GM23248 (cell line): ENCODE measurements around the gene RPH3AL. TPM values are rescaled to one million over a fixed set of nuclear protein-coding genes. Genes with fewer than 3 reads are reported as not detected.

ENCODE experiments used
- DNase-seq: peaks from one replicate; pipeline ENCODE4 v3.0.0-alpha.2; 2015
- H2AFZ ChIP-seq: fragments of 200-600 bp; sonication (generic); 2 replicates; pipeline ENCODE4 v1.6.1; 2016; ENCODE audit warnings: antibody characterized with exemption
- H3F3A ChIP-seq: fragments of 200-600 bp; sonication (generic); 2 replicates; pipeline ENCODE4 v1.6.1; 2016; ENCODE audit warnings: mild to moderate bottlenecking, antibody characterized with exemption, mixed run types; ENCODE audit not compliant: insufficient read depth
- H3K27ac ChIP-seq: fragments of 200-600 bp; sonication (generic); 2 replicates; pipeline ENCODE4 v1.5.1; 2016; ENCODE audit warnings: mild to moderate bottlenecking
- H3K27me3 ChIP-seq: fragments of 200-600 bp; sonication (generic); replicated peaks from 2 replicates; pipeline ENCODE4 v1.6.1; 2016; ENCODE audit warnings: mild to moderate bottlenecking; ENCODE audit not compliant: insufficient read depth
- H3K36me3 ChIP-seq: fragments of 200-600 bp; sonication (generic); 2 replicates; pipeline ENCODE4 v1.6.1; 2016; ENCODE audit warnings: low read depth, mild to moderate bottlenecking
- H3K4me1 ChIP-seq: fragments of 200-600 bp; sonication (generic); 2 replicates; pipeline ENCODE4 v1.6.1; 2016; ENCODE audit warnings: mild to moderate bottlenecking; ENCODE audit not compliant: insufficient read depth
- H3K4me2 ChIP-seq: fragments of 200-600 bp; sonication (generic); one replicate; pipeline ENCODE4 v1.6.1; 2016; ENCODE audit warnings: mild to moderate bottlenecking; ENCODE audit not compliant: unreplicated experiment
- H3K4me3 ChIP-seq: fragments of 200-600 bp; sonication (generic); 2 replicates; pipeline ENCODE4 v1.5.1; 2016; ENCODE audit warnings: mild to moderate bottlenecking
- H3K79me2 ChIP-seq: fragments of 200-600 bp; sonication (generic); 2 replicates; pipeline ENCODE4 v1.6.1; 2016; ENCODE audit warnings: mild to moderate bottlenecking; ENCODE audit not compliant: insufficient read depth
- H3K9ac ChIP-seq: fragments of 200-600 bp; sonication (generic); 2 replicates; pipeline ENCODE4 v1.6.1; 2016; ENCODE audit warnings: mild to moderate bottlenecking
- H3K9me2 ChIP-seq: fragments of 200-600 bp; sonication (generic); 2 replicates; pipeline ENCODE4 v1.6.1; 2016; ENCODE audit warnings: mixed run types, mild to moderate bottlenecking, moderate library complexity; ENCODE audit not compliant: insufficient read depth
- H3K9me3 ChIP-seq: fragments of 200-600 bp; sonication (generic); one replicate; pipeline ENCODE4 v1.6.1; 2017; ENCODE audit warnings: low read depth
- H4K20me1 ChIP-seq: fragments of 200-600 bp; sonication (generic); 2 replicates; pipeline ENCODE4 v1.6.0; 2016; ENCODE audit not compliant: insufficient read depth
- EZH2 ChIP-seq: fragments of 200-600 bp; sonication (generic); IDR thresholded peaks from 2 replicates; pipeline ENCODE4 v1.6.1; 2018; ENCODE audit warnings: antibody characterized with exemption, mild to moderate bottlenecking; ENCODE audit not compliant: insufficient read depth, poor library complexity, severe bottlenecking
- EZH2phosphoT487 ChIP-seq: fragments of 200-600 bp; sonication (generic); IDR thresholded peaks from 2 replicates; pipeline ENCODE4 v1.6.1; 2018; ENCODE audit warnings: antibody characterized with exemption, moderate library complexity, mild to moderate bottlenecking, low read depth; ENCODE audit not compliant: insufficient read depth
- WGBS, 2 experiments: methylation state at CpG; one replicate each; pipeline ENCODE4 v1.1.6; 2015 to 2017; ENCODE audit warnings: low lambda C conversion rate in 2 of 2, low coverage in 1 of 2; ENCODE audit errors: missing lambda C conversion rate in 2 of 2; 5-methylcytosine and 5-hydroxymethylcytosine counted together
- in situ Hi-C: fragments of 300-500 bp; cut with MboI; formaldehyde crosslinking; loops from 2 replicates; pipeline ENCODE4 v1.15.0; 2020
- polyA plus RNA-seq: library from polyadenylated mRNA; unstranded; fragments of >200 nt; fragmentation: Nextera tagmentation; extraction: Ambion mirVana; gene quantifications from 2 replicates; pipeline ENCODE4 v1.2.1, GENCODE V29; 2016
- total RNA-seq: library from RNA; depleted of rRNA; stranded (reverse); fragments of >200 nt; shearing (Covaris generic); gene quantifications from 2 replicates; pipeline ENCODE4 v1.2.3, GENCODE V29; 2014

Gene RPH3AL
- total and polyA plus RNA-seq, 2 experiments from 2014 or later = 2.7 to 5.2 TPM

DNA sequence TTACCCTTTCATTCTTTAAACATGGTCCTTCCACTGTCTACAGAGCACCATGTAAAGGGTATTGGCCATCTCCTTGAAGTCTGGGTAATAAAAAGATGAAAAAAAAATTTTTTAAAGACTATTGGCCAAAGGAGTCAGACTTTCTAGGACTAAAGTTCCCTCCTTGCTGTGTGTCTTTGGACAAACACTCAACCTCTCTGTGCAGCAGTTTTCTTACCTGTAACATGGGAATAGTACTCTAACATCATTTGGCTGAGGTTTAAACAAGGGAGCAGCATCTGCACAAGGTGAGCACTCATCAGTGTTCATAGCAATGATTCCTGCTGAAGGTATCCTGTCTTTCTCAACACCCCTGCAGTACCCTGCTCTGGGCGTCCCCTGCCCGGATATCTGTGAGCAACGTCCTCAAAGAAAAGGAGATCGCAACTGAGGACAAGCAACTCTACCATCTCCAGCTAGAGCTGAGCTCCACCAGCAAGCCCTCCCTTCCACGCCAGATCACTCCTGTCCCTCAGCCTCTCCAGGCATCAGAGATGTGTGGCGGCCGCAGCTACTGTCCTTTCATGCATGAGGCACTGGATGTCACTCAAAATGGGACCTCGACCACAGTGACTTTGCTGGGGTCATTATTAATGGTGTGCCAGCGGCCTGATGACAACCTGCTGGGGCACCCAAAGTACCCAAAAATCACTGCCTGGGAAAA, 29.5 kb upstream of the RPH3AL start:
- TF ChIP-seq EZH2phosphoT487 = no peak
- no peak for TF ChIP-seq EZH2
- in situ Hi-C loops = no loop called here

DNA sequence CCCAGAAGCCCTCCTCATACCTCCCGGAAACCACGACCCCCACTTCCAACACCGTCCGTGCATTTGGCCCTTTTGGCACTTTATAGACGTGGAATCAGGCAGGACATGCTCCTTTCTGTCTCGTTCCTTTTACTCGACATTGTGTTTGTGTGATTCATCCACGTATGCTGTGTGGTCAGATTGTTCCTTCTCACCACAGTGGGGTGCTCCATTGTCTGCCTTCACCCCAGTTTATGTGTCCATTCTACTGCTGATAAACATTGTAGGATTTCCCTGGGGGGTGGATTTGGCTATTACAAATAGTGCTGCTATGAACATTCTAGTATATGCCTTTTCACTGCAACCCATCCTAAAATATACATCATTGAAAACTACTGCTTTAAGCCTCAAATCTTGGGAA, 28.9 kb upstream of the RPH3AL start:
- no peak overlapping the region for H3K27ac ChIP-seq
- no peaks in the 10 kb centered on the region for H3F3A ChIP-seq
- no peak overlapping the region for H2AFZ ChIP-seq
- 46 to 54% methylated on average over 8 of the region's 8 CpGs for WGBS, 2 experiments
- no peaks in the 10 kb centered on the region for H3K4me1 ChIP-seq
- no peak overlapping the region for H3K4me2 ChIP-seq
- H3K9ac ChIP-seq = no peak overlapping the region
- DNase-seq = peak; percentile 14
- in situ Hi-C loops = no loop called here
- no peaks in the 10 kb centered on the region for H3K79me2 ChIP-seq
- no peaks in the 10 kb centered on the region for H3K9me2 ChIP-seq
- H3K27me3 ChIP-seq = no peaks in the 10 kb centered on the region
- no peak for TF ChIP-seq EZH2phosphoT487
- TF ChIP-seq EZH2 = no peak
- no peaks in the 10 kb centered on the region for H3K36me3 ChIP-seq
- H3K4me3 ChIP-seq = no peak overlapping the region
- H3K9me3 ChIP-seq = no peaks in the 10 kb centered on the region
- H4K20me1 ChIP-seq = no peaks in the 10 kb centered on the region

More for the DNA sequence above, 29.5 kb upstream of the RPH3AL start:
- Histone ChIP-seq H3K4me2 (no peak overlapping the region), H3K9me2 (no peaks in the 10 kb centered on the region), H3K27me3 (no peaks in the 10 kb centered on the region), H3K9me3 (no peaks in the 10 kb centered on the region), H4K20me1 (no peaks in the 10 kb centered on the region), H2AFZ (no peak overlapping the region), H3K4me1 (no peaks in the 10 kb centered on the region), H3K9ac (no peak overlapping the region), H3K4me3 (no peak overlapping the region), H3K27ac (no peak overlapping the region), H3F3A (no peaks in the 10 kb centered on the region), H3K36me3 (no peaks in the 10 kb centered on the region), H3K79me2 (no peaks in the 10 kb centered on the region)
- WGBS, 2 experiments = 76 to 79% methylated on average over 9 of the region's 9 CpGs
- DNase-seq = no peak

GRCh38 chr17:379531-380465, 27.2 kb upstream of the RPH3AL start:
- Histone ChIP-seq H3K9me3 (no peaks in the 10 kb centered on the region), H3K79me2 (no peaks in the 10 kb centered on the region), H3K36me3 (no peaks in the 10 kb centered on the region), H3K4me3 (no peak overlapping the region), H3K9me2 (no peaks in the 10 kb centered on the region), H2AFZ (no peak overlapping the region), H3F3A (no peaks in the 10 kb centered on the region), H3K27me3 (no peaks in the 10 kb centered on the region), H3K27ac (no peak overlapping the region), H3K4me2 (no peak overlapping the region), H4K20me1 (no peaks in the 10 kb centered on the region), H3K4me1 (no peaks in the 10 kb centered on the region), H3K9ac (no peak overlapping the region)
- 75 to 76% methylated on average over 26 to 28 of the region's 28 CpGs for WGBS, 2 experiments
- TF ChIP-seq EZH2phosphoT487 (no peak), EZH2 (no peak)
- no peak for DNase-seq
- in situ Hi-C loops = no loop called here

GRCh38 chr17:378068-378467, 25.5 kb upstream of the RPH3AL start:
- Histone ChIP-seq H4K20me1 (no peaks in the 10 kb centered on the region), H3K9ac (no peak overlapping the region), H3F3A (no peaks in the 10 kb centered on the region), H3K9me3 (no peaks in the 10 kb centered on the region), H3K27ac (no peak overlapping the region), H3K4me1 (no peaks in the 10 kb centered on the region), H3K4me2 (no peak overlapping the region), H3K9me2 (no peaks in the 10 kb centered on the region), H2AFZ (no peak overlapping the region), H3K36me3 (no peaks in the 10 kb centered on the region), H3K79me2 (no peaks in the 10 kb centered on the region), H3K27me3 (no peaks in the 10 kb centered on the region), H3K4me3 (no peak overlapping the region)
- in situ Hi-C loops = no loop called here
- TF ChIP-seq EZH2 (no peak), EZH2phosphoT487 (no peak)
- 83 to 87% methylated on average over 5 of the region's 5 CpGs for WGBS, 2 experiments
- DNase-seq = no peak
